ENCODE measurements around the gene VDR.

DNA sequence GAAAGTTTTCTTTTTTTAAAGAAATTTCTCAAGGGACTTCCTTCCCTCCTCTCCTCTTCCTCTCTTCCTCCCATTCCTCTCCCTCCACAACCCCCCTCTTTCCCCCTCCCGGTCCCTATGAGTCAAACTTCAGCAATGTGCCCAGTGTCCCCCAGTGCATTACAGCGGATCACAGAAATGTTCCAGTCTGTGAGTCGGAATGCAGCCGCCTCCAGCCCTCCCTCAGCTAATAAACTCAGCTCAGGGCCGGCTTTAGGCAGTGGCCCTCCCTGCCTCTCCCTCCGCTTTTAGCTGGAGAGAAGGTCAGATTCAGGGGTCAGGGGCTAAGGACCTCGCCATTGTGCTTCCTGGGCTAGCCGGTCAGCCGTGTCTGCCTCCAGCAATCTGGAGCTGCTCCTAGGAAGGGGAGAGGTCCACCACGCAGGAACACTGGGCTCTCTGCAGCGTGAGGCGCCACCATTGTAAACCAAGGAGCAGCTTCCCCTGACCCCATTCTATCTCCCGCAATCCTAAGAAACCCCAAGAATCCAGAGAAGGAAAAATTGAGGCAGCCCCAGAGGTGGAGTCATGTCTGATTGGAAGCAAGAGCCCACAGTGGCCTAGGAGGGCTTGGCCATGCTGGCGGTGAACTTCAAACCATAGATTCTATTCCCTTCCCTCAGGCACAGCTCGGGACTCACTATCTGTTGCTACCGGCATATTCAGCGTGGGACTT, 84.0 kb downstream of the VDR start:
- no peak for TF ChIP-seq OSR1 (CRISPR knock-in tag; IDR thresholded peaks at IDR 0.05)
- 0 out of 2 replicates have a peak, but pooled peaks have one; percentile 22 for TF ChIP-seq ZNF70 (CRISPR knock-in tag; IDR thresholded peaks at IDR 0.05)
- TF ChIP-seq, protein P1, sequence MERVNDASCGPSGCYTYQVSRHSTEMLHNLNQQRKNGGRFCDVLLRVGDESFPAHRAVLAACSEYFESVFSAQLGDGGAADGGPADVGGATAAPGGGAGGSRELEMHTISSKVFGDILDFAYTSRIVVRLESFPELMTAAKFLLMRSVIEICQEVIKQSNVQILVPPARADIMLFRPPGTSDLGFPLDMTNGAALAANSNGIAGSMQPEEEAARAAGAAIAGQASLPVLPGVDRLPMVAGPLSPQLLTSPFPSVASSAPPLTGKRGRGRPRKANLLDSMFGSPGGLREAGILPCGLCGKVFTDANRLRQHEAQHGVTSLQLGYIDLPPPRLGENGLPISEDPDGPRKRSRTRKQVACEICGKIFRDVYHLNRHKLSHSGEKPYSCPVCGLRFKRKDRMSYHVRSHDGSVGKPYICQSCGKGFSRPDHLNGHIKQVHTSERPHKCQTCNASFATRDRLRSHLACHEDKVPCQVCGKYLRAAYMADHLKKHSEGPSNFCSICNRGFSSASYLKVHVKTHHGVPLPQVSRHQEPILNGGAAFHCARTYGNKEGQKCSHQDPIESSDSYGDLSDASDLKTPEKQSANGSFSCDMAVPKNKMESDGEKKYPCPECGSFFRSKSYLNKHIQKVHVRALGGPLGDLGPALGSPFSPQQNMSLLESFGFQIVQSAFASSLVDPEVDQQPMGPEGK (CRISPR knock-in tag; IDR thresholded peaks at IDR 0.05; ENCODE audit: borderline replicate concordance), result peak; percentile 89
- TF ChIP-seq ARNTL (CRISPR knock-in tag; IDR thresholded peaks at IDR 0.05; ENCODE audit: borderline replicate concordance, low read depth), result no peak
- no peak for TF ChIP-seq ZFP30 (CRISPR knock-in tag; IDR thresholded peaks at IDR 0.05)
- TF ChIP-seq PPARA (CRISPR knock-in tag; IDR thresholded peaks at IDR 0.05; ENCODE audit: borderline replicate concordance), result no peak
- TF ChIP-seq ZNF565 (CRISPR knock-in tag; conservative IDR thresholded peaks at IDR 0.05; ENCODE audit: low read depth), result no peak
- TF ChIP-seq, protein P2, sequence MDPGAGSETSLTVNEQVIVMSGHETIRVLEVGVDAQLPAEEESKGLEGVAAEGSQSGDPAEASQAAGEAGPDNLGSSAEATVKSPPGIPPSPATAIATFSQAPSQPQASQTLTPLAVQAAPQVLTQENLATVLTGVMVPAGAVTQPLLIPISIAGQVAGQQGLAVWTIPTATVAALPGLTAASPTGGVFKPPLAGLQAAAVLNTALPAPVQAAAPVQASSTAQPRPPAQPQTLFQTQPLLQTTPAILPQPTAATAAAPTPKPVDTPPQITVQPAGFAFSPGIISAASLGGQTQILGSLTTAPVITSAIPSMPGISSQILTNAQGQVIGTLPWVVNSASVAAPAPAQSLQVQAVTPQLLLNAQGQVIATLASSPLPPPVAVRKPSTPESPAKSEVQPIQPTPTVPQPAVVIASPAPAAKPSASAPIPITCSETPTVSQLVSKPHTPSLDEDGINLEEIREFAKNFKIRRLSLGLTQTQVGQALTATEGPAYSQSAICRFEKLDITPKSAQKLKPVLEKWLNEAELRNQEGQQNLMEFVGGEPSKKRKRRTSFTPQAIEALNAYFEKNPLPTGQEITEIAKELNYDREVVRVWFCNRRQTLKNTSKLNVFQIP (CRISPR knock-in tag; IDR thresholded peaks at IDR 0.05; ENCODE audit: borderline replicate concordance, low read depth), result no peak
